WTC11 (cell line): ENCODE measurements around the gene GPA33. TPM values are rescaled to one million over a fixed set of nuclear protein-coding genes. Genes with fewer than 3 reads are reported as not detected.
A peak's percentile ranks its signal among the peaks of the same experiment; 100 is the strongest.

ENCODE experiments used
- ATAC-seq: fragments of 200-7000 bp; cut with Tn5 transposase; 2 replicates; pipeline ENCODE4 v1.10.0; 2021; ENCODE audit warnings: mild to moderate bottlenecking, moderate library complexity
- CTCF ChIA-PET: fragments of 300-600 bp; sonication (Branson Sonifier 250); formaldehyde crosslinking; loops from one replicate; lab custom pipeline; 2021; ENCODE audit warnings: antibody characterized with exemption; lab: Charles Lee
- POLR2A ChIA-PET: fragments of 350-600 bp; sonication (Branson Sonifier 250); formaldehyde crosslinking; loops from one replicate; lab custom pipeline; 2021; ENCODE audit warnings: antibody characterized with exemption; lab: Charles Lee
- DNase-seq: peaks from one replicate; pipeline ENCODE4 v3.0.0; 2021; ENCODE audit warnings: low spot score
- H3K27ac Mint-ChIP-seq: 2 replicates; pipeline ENCODE4 v1.8.0; 2021; ENCODE audit warnings: mixed read lengths
- H3K27me3 Mint-ChIP-seq: 2 replicates; pipeline ENCODE4 v1.8.0; 2021; ENCODE audit warnings: low read depth, mild to moderate bottlenecking, moderate library complexity, mixed read lengths
- H3K36me3 Mint-ChIP-seq: 2 replicates; pipeline ENCODE4 v1.8.0; 2021; ENCODE audit warnings: mixed read lengths
- H3K4me1 Mint-ChIP-seq: 2 replicates; pipeline ENCODE4 v1.8.0; 2022; ENCODE audit warnings: mixed read lengths
- H3K4me3 Mint-ChIP-seq: 2 replicates; pipeline ENCODE4 v1.8.0; 2021; ENCODE audit warnings: mild to moderate bottlenecking, moderate library complexity, mixed read lengths
- H3K9me3 Mint-ChIP-seq: 2 replicates; pipeline ENCODE4 v1.8.0; 2021; ENCODE audit warnings: mixed read lengths
- AR ChIP-seq: fragments of 250-450 bp; sonication (Bioruptor Pico); IDR thresholded peaks from 2 replicates; pipeline ENCODE4 v1.9.0; 2021; ENCODE audit warnings: mild to moderate bottlenecking
- ETV6 ChIP-seq: sonication (generic); formaldehyde crosslinking; IDR thresholded peaks from 2 replicates; pipeline ENCODE4 v1.8.1; 2022; ENCODE audit warnings: mild to moderate bottlenecking, missing genetic modification reagents
- GRHL2 ChIP-seq: fragments of 250-450 bp; sonication (Bioruptor Pico); IDR thresholded peaks from 2 replicates; pipeline ENCODE4 v1.8.0; 2022; ENCODE audit warnings: mild to moderate bottlenecking, moderate library complexity; ENCODE audit not compliant: insufficient replicate concordance, severe bottlenecking
- MLX ChIP-seq: sonication (generic); formaldehyde crosslinking; IDR thresholded peaks from 2 replicates; pipeline ENCODE4 v1.8.1; 2023; ENCODE audit warnings: mild to moderate bottlenecking, missing genetic modification reagents, moderate library complexity
- MYBL2 ChIP-seq: sonication (generic); formaldehyde crosslinking; IDR thresholded peaks from 2 replicates; pipeline ENCODE4 v1.8.1; 2023; ENCODE audit warnings: mild to moderate bottlenecking, moderate library complexity, missing genetic modification reagents
- NFE2L1 ChIP-seq: sonication (generic); formaldehyde crosslinking; IDR thresholded peaks from 2 replicates; pipeline ENCODE4 v1.8.1; 2023; ENCODE audit warnings: missing genetic modification reagents
- NR3C1 ChIP-seq: sonication (generic); formaldehyde crosslinking; conservative IDR thresholded peaks from 2 replicates; pipeline ENCODE4 v1.8.1; 2023; ENCODE audit warnings: low read depth, mild to moderate bottlenecking, missing genetic modification reagents
- RELA ChIP-seq: sonication (generic); formaldehyde crosslinking; IDR thresholded peaks from 2 replicates; pipeline ENCODE4 v1.8.1; 2022; ENCODE audit warnings: missing genetic modification reagents, mild to moderate bottlenecking, borderline replicate concordance
- RORB ChIP-seq: fragments of 250-450 bp; sonication (Bioruptor Pico); IDR thresholded peaks from 2 replicates; pipeline ENCODE4 v1.9.0; 2021; ENCODE audit warnings: mild to moderate bottlenecking
- SMAD4 ChIP-seq: sonication (generic); formaldehyde crosslinking; IDR thresholded peaks from 2 replicates; pipeline ENCODE4 v1.8.0; 2022; ENCODE audit warnings: mild to moderate bottlenecking, missing genetic modification reagents
- TCF7 ChIP-seq: sonication (generic); formaldehyde crosslinking; IDR thresholded peaks from 2 replicates; pipeline ENCODE4 v1.8.0; 2022; ENCODE audit warnings: mild to moderate bottlenecking, low read depth, missing genetic modification reagents, moderate library complexity
- TEAD4 ChIP-seq: sonication (generic); formaldehyde crosslinking; IDR thresholded peaks from 2 replicates; pipeline ENCODE4 v1.8.0; 2022; ENCODE audit warnings: mild to moderate bottlenecking, missing genetic modification reagents
- USF1 ChIP-seq: sonication (generic); formaldehyde crosslinking; IDR thresholded peaks from 2 replicates; pipeline ENCODE4 v1.8.0; 2022; ENCODE audit warnings: mild to moderate bottlenecking, missing genetic modification reagents
- ZBTB21 ChIP-seq: sonication (generic); formaldehyde crosslinking; IDR thresholded peaks from 2 replicates; pipeline ENCODE4 v1.8.1; 2023; ENCODE audit warnings: mild to moderate bottlenecking, missing genetic modification reagents, borderline replicate concordance
- ZNF232 ChIP-seq: sonication (generic); formaldehyde crosslinking; IDR thresholded peaks from 2 replicates; pipeline ENCODE4 v1.8.0; 2022; ENCODE audit warnings: mild to moderate bottlenecking, missing genetic modification reagents
- ZNF281 ChIP-seq: sonication (generic); formaldehyde crosslinking; IDR thresholded peaks from 2 replicates; pipeline ENCODE4 v1.8.0; 2023; ENCODE audit warnings: mild to moderate bottlenecking, missing genetic modification reagents
- ZNF423 ChIP-seq: fragments of 250-450 bp; sonication (Bioruptor Pico); IDR thresholded peaks from 2 replicates; pipeline ENCODE4 v2.1.2; 2022; ENCODE audit warnings: mild to moderate bottlenecking, moderate library complexity
- ZNF532 ChIP-seq: fragments of 250-450 bp; sonication (Bioruptor Pico); IDR thresholded peaks from 2 replicates; pipeline ENCODE4 v1.9.0; 2021; ENCODE audit warnings: mild to moderate bottlenecking, borderline replicate concordance
- total RNA-seq: library from RNA; stranded (reverse); gene quantifications from 3 replicates; pipeline ENCODE4 v1.2.3, GENCODE V29; 2021
- TF ChIP-seq, protein P1 (sequence below): fragments of 250-450 bp; sonication (Bioruptor Pico); IDR thresholded peaks from 2 replicates; pipeline ENCODE4 v1.8.0; 2021; ENCODE audit warnings: mild to moderate bottlenecking

Gene GPA33
- total RNA-seq, 1 experiment from 2014 or later = 0.63 TPM

DNA sequence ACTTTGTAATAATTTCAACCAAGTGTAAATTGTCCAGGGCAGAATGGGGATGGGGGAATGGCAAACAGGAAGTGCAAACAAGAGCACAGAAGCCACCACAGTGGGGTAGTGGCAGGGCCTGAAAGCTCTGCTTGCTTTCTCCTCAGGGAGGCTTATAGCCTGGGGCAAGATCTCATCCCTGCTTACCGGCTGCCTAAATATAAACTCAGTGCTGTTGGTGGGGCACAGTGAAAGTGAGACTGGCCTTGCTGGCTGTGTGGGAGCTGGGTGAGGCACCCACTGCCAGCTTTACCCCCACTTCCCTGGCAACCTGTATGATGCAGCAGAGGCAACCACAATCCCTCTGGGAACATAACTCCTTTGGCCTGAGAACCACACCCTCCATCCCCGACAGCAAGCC lies 18.9 kb upstream of the GPA33 start:
- ATAC-seq (peak; percentile 71), DNase-seq (no peak)
- CTCF ChIA-PET = no interaction called here
- Mint-ChIP-seq H3K4me3 (no peak overlapping the region), H3K4me1 (peaks cover 34% of the 10 kb centered on the region), H3K9me3 (peaks cover 13% of the 10 kb centered on the region), H3K27ac (no peak overlapping the region), H3K27me3 (no peaks in the 10 kb centered on the region), H3K36me3 (0 out of 2 replicates have a peak, but pooled peaks cover 4% of the 10 kb centered on the region)
- POLR2A ChIA-PET = no interaction called here
- TF ChIP-seq NR3C1 (no peak), TCF7 (CRISPR knock-in tag) (no peak), TEAD4 (CRISPR knock-in tag) (no peak), ETV6 (no peak), ZNF281 (CRISPR knock-in tag) (no peak), NFE2L1 (CRISPR knock-in tag) (no peak), ZBTB21 (CRISPR knock-in tag) (no peak), GRHL2 (CRISPR knock-in tag) (no peak), MYBL2 (CRISPR knock-in tag) (no peak), RELA (CRISPR knock-in tag) (no peak), AR (CRISPR knock-in tag) (no peak), ZNF423 (no peak), SMAD4 (CRISPR knock-in tag) (no peak), RORB (no peak), ZNF232 (CRISPR knock-in tag) (no peak), MLX (CRISPR knock-in tag) (no peak), ZNF532 (no peak), USF1 (CRISPR knock-in tag) (no peak)
- TF ChIP-seq, protein P1, sequence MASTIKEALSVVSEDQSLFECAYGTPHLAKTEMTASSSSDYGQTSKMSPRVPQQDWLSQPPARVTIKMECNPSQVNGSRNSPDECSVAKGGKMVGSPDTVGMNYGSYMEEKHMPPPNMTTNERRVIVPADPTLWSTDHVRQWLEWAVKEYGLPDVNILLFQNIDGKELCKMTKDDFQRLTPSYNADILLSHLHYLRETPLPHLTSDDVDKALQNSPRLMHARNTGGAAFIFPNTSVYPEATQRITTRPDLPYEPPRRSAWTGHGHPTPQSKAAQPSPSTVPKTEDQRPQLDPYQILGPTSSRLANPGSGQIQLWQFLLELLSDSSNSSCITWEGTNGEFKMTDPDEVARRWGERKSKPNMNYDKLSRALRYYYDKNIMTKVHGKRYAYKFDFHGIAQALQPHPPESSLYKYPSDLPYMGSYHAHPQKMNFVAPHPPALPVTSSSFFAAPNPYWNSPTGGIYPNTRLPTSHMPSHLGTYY (CRISPR knock-in tag) = no peak
